NCI-H1930 (cell line): ENCODE data around the gene SSBP2.
"Not testable (repeated sequence)": the region's sequence is repeated elsewhere in the genome, so short reads cannot be mapped to it uniquely, and the experiment has no call there.

ENCODE experiments used
- DNase-seq, 2 experiments: peaks; one replicate each; lab custom pipeline; 2025; lab: John Stamatoyannopoulos, UW

Gene SSBP2

DNA sequence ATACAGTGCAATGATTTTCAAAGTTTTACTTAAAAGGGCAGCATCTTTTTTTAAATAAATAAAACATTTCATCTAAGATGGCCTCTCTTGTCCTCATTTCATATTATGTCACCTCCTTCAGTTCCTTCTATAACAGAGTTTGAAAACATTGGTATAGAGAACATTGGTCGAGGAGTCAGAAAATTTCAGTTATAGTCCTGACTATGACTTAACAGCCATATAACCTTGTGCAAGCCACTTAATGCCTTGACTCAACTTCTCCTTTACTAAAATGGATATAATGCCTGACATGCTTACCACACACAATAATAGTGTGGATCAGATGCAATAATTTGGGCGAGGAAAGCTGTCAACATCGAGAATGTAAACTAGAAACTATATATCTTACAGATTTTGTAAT lies 22.6 kb downstream of the SSBP2 start:
- DNase-seq, result no peak

DNA sequence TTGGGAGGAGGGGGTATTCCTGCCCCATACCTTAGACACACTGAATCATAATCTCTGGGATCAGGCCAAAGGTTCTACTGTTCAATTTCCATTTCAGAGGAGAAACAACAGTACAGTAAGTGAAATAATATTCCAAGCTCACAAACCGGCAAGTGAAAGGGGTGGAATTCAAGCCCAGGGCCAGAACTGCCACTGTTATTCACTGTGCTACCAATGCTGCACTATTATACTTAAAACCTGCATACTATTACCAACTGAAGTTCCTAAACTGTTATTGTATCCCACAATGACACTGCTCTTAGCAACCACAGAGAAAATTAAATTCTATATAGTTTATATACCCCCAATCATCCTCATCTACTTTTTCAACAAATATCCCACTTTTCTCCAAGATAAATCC lies 24.6 kb downstream of the SSBP2 start:
- DNase-seq, result no peak

DNA sequence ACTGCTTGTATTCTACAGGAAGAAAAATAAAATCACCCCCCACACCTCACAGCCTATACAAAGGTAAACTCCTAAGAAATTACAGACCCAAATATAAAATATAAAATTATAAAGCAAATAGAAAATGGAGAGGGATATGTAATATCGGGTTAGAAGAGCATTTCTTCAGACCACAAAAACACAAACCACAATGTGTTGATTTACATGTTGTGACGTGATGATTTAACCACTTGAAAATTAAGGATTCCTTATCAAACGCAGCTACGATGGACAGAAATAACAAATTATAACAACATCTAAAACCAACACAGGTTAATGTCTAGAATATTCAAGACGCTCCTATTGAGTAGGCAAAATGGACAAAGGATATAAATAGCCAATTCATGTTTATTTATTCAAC lies 26.3 kb downstream of the SSBP2 start:
- DNase-seq, result no peak

- no peak for DNase-seq
These were observed 26.8 kb downstream of the SSBP2 start for GRCh38 chr5:81724108-81724507.

DNA sequence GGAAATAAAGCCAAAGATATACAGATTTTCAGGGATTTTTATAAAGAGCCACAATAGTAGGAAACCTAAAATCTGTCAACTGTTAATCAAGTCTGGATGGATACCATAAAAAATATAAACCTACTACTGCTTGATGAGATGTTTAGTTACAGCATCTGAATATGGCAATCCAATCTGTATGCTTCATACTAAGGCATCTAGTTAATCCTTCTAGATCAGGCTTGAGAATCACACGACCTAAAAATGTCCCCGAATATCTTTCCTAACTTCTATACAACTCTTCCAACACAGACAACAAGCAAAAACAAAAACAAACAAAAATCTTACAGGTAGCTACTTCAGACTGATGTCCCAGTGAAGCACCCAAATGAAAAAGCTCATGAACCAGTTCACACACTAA lies 29.8 kb downstream of the SSBP2 start:
- no peak for DNase-seq

DNA sequence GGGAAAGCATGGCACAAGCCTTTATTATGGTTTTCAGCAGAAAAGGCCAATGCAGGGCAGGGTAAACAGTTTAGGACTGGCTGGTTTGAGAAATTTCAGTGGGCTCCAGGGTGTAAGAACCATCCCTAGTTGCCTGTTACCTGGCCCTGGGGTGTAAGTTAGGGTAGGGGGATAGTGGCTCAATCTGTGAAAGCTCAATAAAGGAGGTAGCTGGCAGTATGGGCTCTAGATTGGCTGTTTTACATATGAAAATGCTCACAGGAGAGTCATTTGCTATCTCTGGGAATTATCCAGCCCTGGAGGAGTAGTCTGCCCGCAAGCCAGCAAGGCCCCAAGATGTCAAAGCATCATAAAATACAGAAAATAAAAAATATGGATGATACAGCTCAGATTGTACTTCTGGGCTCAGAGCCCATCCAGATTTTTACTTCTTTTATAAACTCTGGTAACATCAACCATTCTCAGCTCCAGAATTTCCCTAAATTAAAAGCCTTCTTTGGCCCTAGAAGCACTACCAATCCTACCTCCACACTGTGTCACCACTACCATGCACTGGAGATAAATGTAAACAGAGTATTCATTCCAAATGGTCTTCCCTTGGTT lies 31.1 kb downstream of the SSBP2 start:
- DNase-seq, result no peak

- DNase-seq, result no peak
These were observed 32.6 kb downstream of the SSBP2 start for GRCh38 chr5:81718300-81718699.

- DNase-seq, result no peak
These were observed 33.0 kb downstream of the SSBP2 start for GRCh38 chr5:81717860-81718259.

- DNase-seq, result no peak
These were observed 33.7 kb downstream of the SSBP2 start for GRCh38 chr5:81717226-81717625.

DNA sequence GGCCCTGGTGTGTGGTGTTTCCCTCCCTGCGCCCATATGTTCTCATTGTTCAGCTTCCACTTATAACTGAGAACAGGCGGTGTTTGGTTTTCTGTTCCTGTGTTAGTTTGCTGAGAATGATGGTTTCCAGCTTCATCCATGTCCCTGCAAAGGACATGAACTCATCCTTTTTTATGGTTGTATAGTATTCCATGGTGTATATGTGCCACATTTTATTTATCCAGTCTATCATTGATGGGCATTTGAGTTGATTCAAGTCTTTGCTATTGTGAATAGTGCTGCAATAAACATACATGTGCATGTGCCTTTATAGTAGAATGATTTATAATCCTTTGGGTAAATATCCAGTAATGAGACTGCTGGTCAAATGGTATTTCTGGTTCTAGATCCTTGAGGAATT lies 36.8 kb downstream of the SSBP2 start:
- not testable (repeated sequence) for DNase-seq

- DNase-seq, result peak in 1 of 2 experiments; percentile 1
These were observed 42.0 kb downstream of the SSBP2 start for GRCh38 chr5:81708889-81709288.

GRCh38 chr5:81703840-81704239 lies 47.1 kb downstream of the SSBP2 start:
- no peak for DNase-seq

- DNase-seq, result no peak
These were observed 50.7 kb downstream of the SSBP2 start for GRCh38 chr5:81700166-81700565.

- DNase-seq, result no peak
These were observed 52.1 kb downstream of the SSBP2 start for GRCh38 chr5:81698813-81699212.

- no peak for DNase-seq
These were observed 54.2 kb downstream of the SSBP2 start for GRCh38 chr5:81696418-81697397.

DNA sequence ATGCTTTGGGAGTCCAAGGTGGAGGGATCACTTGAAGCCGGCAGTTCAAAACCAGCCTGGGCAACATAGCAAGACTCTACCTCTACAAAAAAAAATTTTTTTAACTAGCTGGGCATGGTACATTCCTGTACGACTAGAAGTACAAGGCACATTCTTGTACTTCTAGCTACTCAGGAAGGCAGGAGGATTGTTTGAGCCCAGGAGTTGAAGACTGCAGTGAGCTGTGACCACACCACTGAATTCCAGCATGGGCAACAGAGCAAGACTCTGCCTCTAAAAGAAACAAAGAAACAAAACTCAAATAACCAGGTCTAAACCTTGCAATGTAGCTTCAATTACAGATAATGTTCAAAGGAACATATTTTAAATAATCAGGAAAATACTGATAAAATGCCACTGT lies 56.2 kb downstream of the SSBP2 start:
- DNase-seq, result no peak

DNA sequence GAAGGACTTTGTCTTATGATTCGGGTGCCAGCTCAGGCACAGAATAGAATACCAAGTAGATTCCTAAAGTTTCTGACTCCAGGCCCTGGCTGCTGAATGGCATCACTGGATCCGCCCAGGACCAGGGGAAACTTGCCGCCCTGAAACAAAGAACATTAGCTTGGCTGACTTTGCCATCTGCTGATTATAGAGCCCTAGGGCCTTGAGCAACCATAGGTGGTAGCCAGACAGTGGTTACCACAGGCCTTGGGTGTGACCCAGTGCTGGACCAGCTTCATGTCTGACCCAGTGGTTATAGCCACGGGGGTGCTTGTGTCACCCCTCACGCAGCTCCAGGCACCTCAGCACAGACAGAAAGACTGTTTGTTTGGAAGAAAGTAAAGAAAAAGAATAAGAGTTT lies 62.7 kb downstream of the SSBP2 start:
- no peak for DNase-seq

GRCh38 chr5:81687292-81687691 lies 63.6 kb downstream of the SSBP2 start:
- no peak for DNase-seq

DNA sequence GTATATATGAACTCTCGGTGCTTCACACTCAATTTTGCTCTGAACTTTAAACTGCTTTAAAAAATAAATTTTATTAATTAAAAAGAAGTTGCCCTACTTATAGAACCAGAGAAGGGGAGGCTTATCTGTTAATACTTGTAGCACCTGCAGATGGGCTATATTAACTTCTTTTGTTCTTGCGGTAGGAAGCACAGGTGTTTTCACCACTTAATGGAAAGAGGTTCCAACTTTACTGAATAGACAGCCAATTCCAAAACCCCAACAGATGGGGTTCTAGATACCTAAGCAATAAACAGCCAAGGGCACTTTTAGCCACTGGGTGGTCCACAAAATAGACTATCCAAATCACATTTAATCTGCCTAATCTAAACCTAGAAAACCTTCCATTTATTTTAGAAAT lies 65.4 kb downstream of the SSBP2 start:
- DNase-seq, result no peak

GRCh38 chr5:81679885-81680284 lies 71.0 kb downstream of the SSBP2 start:
- DNase-seq, result no peak

- DNase-seq, result no peak
These were observed 75.5 kb downstream of the SSBP2 start for GRCh38 chr5:81675420-81675819.

DNA sequence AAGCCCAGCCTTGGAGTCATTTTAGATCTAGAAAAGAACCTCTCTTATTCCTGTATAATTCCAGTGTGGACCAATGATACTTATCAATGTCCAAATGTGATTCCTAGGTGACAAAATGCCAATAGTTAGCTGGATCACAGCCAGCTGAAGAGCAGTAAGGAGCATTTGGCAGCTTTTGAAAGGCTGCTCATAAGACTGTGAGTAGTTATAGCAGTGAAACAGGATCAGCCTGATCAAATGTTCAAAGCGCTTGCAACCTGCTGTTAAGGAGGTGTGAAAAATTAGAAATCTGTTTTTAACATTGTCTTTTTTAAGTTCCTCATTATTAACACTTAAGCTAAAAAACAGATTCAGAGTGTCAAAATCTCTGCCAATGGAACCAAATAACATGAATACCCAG lies 85.1 kb downstream of the SSBP2 start:
- no peak for DNase-seq

DNA sequence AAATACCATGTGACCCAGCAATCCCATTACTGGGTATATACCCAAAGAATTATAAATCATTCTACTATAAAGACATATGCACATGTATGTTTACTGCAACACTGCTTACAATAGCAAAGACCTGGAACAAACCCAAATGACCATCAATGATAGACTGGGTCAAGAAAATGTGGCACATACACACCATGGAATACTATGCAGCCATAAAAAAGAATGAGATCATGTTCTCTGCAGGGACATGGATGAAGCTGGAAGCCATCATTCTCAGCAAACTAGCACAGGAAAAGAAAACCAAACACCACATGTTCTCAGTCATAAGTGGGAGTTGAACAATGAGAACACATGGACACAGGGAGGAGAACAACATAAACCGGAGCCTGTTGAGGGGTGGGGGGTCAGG lies 90.3 kb downstream of the SSBP2 start:
- DNase-seq, result not testable (repeated sequence)

- DNase-seq, result no peak
These were observed 93.5 kb downstream of the SSBP2 start for GRCh38 chr5:81657386-81657785.
